Inflammatory macrophage treated with lipopolysaccharide for 4 hours (primary cell): ENCODE data around the gene DNAJC16.
"Not testable (repeated sequence)": the region's sequence is repeated elsewhere in the genome, so short reads cannot be mapped to it uniquely, and the experiment has no call there.

Experiments
- DNase-seq: peaks from one replicate; pipeline ENCODE4 v3.0.0-alpha.2; 2020

The DNAJC16 gene

DNA sequence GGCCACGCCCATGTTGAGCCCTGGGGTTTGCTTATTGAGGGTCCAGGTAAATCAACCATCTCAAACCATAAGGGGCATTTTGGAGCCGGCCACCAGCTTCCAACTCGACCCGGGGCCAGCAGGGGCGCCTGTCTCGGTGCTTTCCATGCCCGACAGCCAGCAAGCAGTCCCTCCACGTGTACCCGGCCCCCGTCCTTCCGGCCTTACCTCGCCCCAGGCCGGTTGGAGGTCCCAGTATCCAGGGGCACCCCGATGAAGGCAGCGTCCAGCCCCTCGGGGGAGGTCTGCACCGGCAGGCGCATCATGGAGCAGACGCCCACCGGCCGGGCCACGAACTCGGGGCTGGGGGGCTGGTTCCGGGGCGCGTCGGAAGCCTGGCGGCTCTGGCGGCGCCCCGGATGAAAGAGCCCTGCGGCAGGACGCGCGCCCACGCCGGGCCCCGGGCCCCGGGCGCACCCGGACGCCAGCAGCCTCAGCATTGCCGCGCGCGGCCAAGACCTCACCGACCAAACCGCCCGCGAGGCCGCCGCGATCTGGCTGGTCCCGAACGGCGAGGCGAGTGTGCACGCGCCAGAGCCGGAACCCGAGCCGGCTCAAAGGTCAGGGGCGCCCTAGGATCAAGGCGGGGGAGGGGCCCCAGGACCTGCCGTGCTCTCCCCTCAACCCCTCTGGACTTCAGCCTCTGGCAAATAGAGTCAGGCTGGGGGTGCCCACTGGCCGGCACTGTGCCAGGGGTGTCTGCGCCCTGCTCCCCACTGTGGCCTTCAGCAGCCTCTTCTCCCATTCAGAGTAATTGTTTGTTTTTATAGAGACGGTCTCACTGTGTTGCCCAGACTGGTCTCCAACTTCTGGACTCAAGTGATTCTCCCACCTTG, 58.1 kb downstream of the DNAJC16 start, which contains the start of gene AGMAT:
Gene AGMAT (minus strand): TSS at position 563 of the 875 bp plus-strand sequence. CDS start 84 bp downstream, at position 479.
- DNase-seq = peak; percentile 27

DNA sequence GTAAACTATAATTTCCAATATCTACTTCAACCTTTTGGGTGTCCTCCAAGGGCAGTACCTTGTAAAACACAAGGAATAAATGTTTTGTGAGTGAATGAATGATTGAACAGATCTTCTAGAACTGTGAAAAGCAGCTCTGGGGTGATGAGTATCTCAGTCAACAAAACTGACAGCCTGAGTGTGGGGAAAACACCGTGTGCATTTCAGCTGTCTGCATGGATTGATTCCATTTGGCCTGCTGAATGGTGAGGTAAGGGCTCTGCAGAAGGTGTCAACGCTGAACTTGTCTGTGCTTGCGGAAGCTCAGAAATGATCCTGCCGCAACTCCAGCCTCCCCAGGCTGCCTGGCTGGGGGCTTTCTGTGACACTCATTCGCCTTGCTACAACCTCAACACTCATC, 65.6 kb downstream of the DNAJC16 start:
- no peak for DNase-seq

DNA sequence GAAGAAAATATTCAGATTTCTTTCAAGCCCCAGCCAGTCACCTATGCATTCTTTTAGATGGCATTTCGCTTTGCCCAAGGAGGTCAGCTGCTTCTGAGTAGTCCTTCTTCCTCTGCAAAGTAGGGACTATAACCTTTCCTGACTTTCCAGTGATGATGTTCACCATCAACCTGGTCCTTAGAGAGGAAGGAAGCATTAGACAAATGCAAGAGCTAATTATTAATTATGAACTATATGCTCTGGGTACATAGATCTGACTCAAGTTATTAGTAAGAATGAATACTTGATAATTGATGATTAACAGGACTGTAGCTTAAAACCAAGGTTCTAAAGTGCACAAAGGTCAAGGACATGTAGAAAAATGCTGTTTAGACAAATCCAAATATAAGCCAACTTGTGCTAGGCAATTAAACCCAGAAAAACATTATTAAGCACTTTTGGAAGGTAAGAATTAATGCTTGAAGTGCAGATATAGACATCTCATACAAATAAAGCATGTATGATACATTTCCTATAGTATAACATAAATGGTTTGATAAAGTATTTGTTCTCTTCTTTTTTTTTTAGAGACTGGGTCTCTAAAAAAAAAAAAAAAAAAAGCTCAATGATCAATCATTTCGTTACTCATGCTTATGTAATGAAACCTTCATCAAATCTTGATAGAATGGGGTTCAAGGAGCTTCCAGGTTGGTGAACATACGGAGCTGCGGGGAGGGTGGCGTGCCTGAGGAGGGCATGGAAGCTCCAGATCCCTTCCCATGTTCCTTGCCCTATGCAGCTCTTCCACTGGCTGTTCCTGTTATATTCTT, 69.4 kb downstream of the DNAJC16 start:
- DNase-seq = no peak

DNA sequence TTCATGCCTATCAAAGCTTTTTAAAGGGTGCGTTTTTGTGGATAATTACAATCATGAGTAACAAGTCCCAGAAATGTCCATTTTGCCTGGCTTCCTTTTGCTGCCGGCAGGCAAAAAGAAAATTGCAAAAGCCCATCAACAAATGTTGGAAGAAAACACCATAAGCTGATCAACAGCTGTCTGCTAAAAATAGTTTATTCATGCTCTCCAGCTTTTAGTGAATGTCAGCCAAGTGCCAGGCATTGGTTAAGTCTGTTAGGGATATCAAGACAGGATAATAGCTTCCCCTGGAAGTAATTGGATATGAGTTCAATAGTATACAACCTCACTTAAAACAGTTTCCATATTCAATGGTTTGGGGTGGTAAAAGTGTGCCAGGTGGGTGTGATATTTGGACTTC, 71.8 kb downstream of the DNAJC16 start:
- no peak for DNase-seq

DNA sequence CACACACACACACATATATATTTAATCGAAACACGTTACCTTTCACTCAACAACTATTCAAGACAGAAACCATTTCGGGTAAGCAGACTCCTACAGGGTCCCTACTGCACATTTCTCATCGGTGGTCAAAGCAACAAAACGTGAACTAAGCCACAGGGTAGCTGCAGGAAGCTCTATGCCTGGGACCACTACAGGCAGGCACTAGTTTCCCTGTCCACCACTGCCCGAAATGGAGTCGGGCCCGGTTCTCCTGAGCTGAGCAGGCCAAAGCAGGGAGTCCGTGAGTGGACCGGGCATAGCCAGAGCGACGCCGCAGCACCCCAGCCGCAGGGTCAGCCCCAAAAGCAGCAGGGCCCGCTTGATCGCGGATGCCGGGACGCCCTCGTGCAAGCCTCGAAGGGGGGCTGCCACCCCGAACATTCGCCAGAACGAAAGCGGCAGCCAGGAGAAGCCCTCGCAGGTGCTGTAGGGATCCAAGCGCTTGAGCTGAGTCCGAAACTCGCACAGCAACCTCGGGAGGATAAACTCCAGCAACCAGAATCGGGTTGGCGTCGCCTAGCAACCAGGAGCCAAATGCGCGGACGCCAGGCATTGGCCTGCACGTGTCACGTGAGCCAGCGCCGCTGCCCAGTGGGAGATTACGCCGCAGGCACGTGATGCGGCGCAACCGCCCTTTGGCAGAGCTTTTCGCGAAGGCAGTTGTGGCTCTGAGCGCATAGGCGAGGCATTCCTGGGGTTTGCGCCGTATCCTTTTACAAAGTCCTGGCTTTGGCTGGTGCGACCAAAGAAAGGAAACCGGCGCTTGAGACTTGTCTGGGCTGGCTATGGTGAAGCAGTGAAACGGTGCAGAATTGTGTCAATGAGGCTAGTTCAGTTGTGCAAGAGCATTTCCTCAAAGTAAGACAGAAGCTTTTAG, 76.7 kb downstream of the DNAJC16 start:
- DNase-seq = peak; percentile 97

DNA sequence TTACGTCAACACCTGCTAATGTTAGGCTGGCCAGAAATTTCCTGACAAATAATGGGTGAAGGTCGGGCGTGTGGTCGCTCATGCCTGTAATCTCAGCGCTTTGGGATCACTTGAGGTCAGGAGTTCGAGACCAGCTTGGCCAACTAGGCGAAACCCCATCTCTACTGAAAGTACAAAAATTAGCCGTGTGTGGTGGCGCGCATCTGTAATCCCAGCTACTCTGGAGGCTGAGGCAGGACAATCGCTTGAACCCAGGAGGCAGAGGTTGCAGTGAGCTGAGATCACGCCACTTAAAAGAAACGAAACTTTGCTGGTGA, 77.3 kb downstream of the DNAJC16 start:
- DNase-seq = not testable (repeated sequence)

DNA sequence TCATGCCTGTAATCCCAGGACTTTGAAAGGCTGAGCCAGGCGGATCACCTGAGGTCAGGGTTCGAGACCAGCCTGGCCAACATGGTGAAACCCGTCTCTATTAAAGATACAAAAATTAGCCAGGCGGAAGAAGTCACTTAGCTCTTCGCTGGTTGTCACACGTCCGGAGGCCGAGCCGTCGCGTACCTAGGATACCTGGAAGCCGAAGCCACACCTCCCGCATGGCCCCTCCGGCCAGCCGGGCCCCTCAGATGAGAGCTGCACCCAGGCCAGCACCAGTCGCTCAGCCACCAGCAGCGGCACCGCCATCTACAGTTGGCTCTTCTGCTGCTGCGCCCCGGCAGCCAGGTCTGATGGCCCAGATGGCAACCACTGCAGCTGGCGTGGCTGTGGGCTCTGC, 77.8 kb downstream of the DNAJC16 start:
- not testable (repeated sequence) for DNase-seq

DNA sequence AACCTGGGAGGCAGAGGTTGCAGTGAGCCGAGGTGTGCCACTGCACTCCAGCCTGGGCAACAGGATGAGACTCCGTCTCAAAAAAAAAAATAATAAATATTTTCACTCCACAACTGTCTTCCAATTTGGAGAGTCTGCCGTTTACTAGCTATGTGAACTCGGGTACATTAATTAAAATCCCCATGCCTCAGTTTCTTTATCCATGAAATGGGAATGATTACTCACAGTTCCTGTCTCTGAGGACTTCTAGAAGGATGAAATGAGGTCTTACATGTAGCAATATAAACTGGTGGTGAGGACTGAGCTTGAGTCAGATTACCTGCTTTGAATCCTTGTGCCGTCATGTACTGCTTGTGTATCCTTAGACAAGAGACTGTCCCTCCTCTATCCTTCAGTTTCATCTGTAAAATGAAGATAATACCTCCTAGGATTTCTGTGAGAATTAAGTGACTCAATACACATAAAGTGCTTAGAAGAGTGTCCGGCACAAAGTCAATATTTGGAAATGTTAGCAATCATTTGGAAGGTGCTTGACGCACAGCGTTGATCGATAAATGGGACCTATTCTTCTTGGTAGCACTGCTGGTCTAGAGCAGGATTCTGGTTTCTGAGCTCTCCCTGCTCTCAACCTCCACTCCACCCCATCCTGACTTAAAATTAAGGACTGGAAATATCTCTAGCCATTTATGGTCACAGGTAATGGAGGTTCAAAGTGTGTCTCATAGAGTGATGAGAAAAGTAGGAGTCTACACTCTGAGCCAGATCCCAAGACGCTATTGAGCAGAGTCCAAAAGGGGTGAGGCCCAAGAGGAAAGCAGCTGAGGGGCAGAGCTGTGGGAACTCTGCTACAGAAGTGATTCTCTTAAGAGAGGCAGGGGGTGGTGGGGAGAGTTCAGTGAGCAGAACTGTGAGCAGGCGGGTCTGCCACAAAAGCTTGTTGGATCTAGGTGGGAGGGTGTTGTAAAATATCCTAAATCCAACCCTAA, 79.0 kb downstream of the DNAJC16 start:
- DNase-seq = no peak

DNA sequence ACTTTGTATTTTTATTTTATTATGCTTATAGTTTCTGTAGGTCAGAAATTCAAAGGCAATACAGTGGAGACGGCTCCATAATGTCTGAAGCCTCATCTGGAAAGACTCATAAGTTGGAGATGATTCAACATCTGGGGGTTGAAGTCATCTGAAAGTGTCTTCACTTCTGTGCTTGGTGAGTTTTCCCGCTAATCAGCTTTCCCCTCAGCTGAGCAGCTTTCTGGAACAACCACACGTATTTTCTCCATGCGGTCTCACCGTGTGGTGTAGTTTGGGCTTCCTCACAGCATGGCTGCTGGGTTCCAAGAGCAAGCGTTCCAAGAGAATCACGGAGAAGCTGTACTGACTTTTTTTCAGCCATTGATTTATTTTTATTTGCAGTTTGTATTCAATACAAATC, 83.0 kb downstream of the DNAJC16 start:
- DNase-seq = no peak

DNA sequence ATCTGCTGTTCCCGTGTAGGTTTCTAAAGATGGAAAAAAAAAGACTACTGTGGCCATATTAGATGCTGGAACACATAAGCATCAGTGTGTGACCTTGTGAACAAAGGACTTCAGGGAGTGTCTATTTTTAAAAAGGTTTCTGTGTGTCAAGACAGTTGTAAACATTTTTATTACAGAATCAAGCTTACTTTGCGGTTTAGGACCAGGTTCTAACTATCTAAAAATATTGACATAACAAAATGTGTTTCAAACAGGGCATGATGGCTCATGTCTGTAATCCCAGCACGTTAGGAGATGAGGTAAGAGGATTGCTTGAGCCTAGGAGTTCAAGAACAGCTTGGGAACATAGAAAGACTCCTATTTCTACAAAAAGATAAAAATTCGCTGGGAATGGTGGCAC, 83.5 kb downstream of the DNAJC16 start:
- DNase-seq = no peak

DNA sequence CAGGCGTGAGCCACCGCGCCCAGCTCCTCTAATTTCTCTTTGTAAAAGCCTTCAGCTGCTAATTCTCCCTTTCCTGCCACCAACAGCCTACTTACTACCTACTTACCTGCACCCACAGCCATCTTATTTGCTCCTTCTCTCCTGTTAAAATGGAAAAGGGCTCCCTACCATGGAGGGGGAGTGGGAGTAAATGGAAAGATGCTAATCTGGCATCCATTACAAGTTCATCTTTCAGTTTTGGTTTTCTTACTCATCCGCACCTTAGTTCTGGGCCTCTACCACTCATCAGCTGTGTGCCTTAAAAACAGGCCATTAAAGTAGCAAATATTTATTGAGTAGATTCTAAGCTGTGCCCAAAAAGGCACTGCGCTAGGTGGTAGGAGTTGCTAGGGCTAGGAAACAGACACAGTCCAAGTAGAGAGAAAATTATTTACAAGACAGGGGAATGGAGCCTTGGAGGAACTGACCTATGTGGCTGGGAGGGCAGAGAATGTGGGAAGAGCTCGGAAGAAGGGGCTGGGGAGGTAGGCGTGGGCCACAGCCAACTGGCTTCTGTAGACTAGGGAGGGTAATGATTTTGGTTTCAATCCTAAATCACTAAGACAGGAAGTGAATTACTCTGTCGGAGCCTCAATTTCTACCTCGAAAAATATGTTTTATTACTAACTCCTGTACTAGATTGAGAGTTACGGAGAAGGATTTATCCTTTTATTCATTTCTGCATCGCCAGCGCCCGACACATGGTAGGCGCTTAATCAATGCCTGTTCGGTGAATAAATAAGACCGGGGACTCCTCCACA, 89.9 kb downstream of the DNAJC16 start:
- DNase-seq = peak; percentile 70

DNA sequence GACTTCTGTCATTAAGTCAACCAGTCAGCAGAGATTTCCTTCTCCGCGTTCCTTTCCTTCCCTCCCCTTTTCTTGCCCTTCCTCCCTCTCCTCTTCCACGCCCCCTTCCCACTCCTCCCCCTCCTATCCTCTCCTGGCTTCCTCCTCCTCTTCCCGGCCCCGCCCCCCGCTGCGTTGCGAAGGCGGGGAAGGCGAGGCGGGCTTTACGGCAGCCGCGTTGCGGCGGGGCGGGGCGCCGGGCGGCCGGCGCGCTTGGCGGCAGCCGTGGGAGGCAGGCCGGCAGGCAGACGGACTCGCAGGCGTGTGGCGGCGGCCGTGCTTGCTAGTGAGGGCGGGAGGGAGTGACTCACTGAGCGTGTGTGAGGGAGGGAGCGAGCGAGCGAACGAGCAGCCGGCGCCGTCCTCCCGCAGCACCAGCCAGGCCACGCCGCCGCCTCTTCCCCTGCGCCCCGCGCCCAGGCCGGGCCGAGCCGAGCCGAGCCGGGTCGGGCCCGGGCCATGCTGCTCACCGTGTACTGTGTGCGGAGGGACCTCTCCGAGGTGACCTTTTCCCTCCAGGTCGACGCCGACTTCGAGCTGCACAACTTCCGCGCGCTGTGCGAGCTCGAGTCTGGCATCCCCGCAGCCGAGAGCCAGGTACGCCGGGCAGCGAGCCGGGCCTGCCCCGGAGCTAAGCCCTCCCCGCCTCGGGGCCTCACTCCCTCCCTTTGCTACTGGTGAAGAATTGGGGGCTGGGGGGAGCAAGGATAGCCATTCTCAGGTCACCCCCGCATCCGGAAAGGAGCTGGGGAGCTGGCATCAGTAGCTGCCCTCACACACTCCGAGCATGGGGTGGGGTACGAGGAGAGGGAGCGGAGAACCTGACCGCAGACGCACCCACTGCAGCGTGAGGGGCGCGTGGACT, 90.8 kb downstream of the DNAJC16 start, which contains the start of gene DDI2:
Gene DDI2 (plus strand): TSS at position 286 of the 904 bp plus-strand sequence. CDS start 213 bp downstream, at position 499.
- DNase-seq = peak; percentile 99

DNA sequence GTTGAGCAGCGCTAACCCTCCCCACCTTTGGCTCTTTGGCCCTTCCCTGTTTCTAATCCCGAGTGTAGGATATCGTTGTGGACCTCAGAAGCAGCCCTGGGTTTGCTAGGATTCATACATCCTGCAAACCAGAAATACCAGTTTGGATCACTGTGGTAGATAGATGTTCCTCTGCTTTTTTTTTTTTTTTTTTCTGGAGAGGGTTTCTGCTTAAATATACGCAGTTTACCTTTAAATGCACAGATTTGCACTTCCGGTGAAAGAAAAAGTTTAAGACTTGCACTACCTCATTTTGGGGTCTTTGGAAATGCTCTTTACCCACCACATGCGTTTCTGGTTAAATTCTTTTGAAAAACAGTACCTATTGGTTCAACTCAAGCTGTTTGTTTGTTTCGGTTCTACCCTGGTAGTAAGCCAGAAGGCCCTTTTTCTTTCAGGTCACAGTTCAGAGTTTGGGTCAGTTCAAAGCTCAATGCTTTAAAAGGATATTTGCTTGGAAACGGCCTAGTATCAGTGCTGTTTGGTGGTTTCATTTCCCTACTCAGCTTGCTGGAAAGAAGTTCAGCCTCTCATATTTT, 91.5 kb downstream of the DNAJC16 start:
- DNase-seq = peak; percentile 60

DNA sequence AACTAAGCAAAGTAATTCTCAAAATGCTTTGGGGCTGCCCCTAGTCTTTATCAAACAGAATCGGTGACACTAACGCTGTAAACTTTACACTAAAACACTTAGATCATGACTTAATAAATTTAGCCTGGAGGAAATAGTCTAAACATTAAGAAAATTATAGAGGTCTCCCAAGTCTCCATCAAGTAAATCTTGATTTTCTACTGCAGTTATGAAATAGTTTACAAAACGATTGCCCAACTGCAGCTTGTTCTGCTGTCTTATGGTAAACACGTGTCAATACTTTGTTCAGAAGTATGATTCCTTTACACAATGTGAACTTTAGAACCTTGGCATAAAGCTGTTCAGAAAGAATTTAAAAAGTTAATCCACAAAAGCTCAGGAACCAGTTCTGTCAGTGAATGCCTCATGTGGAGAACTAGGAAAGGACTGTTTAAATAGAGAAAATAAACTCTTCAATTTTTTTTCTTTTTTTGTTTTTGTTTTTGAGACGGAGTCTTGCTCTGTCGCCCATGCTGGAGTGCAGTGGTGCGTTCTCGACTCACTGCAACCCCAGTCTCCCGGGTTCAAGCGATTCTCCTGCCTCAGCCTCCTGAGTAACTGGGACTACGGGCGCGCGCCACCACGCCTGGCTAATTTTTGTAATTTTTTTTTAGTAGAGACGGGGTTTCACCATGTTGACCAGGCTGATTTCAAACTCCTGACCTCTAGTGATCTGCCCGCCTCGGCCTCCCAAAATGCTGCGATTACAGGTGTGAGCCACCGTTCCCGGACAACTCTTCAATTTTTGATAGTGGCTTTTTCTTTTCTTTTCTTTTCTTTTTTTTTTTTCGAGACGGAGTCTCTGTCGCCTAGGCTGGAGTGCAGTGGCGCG, 92.2 kb downstream of the DNAJC16 start:
- DNase-seq = peak; percentile 81

DNA sequence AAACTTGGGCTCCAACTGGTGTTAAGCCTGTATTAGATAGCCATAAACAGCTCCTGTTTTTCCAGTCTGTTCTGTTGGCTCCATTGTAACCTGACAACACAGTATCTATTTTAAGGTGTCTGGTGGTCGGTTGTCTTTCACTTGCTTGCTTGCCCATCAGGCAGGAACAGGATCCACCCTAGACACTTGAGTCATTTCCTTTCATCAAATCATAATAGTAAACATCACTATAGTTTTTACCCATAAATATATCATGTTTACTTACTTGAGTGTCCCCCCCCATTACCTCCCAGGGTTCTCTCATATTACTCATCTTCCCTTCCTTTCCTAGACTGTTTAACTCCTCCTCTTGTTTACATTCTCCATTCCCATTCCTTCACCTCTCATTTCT, 93.5 kb downstream of the DNAJC16 start:
- peak; percentile 17 for DNase-seq

DNA sequence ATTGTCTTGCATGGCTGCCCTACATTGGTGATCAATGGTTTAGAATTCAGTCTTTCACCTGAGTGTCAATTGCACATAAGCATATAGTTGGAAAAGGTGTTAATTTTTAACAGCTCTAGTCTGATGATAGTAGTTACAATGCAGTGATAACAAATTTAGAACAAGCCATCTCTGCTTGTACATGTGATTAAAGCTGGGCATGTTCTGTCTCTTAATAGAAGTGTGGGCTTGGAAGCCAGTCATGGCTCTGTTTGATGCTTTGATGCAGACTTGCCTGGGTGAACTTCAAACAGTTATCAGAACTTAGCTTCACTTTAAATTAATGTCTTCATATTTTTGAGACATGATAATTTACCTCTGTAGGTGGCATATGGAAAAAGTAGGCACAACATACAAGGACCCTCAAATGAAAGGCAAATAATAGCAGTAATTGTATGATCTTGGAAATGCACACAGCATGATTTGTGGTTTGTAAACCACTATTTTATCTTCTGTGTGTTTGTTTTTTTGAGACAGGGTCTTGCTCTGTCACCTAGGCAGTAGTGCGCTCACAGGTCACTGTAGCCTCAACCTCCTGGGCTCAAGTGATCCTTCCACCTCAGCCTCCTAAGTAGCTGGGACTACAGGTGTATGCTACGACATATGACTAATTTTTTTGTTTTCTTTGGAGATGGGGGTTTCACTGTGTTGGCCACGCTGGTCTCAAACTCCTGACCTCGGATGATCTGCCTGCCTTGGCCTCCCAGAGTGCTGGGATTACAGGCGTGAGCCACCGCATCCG, 94.4 kb downstream of the DNAJC16 start:
- no peak for DNase-seq

DNA sequence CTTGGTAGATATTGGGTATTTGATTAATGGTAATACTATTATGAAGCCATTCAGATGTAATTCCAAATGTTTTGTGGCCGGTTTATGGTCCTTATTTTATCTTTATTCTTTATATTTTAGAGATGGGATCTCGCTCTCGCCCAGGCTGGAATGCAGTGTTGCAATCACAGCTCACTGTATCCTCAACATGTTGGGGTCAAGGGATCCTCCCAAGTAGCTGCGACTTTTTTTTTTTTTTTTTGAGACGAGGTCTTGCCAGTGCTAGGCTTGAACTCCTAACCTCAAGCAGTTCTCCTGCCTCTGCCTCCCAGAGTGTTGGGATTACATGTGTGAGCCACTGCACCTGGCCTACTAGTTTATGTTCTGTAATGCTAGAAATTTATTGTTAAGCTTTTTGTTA, 95.3 kb downstream of the DNAJC16 start:
- DNase-seq = no peak
